Lung microvascular endothelial cell (primary cell): Measurements from ENCODE around the gene TOLLIP. TPM values are rescaled to one million over a fixed set of nuclear protein-coding genes. Genes with fewer than 3 reads are reported as not detected.
"Not testable (repeated sequence)": the region's sequence is repeated elsewhere in the genome, so short reads cannot be mapped to it uniquely, and the experiment has no call there.

Experiments
- DNase-seq, 2 donors: peaks; one replicate each; pipeline versions ENCODE4 v3.0.0 to v3.0.0-alpha.2; 2010; ENCODE audit warnings: low read depth in 2 of 2
- total RNA-seq: library from RNA; depleted of rRNA; stranded (reverse); fragments of >200 nt; gene quantifications from 2 replicates; pipeline ENCODE4 v1.2.1, GENCODE V29; 2014

TOLLIP gene
- total RNA-seq, 1 donor from 2014 or later, result 23.6 TPM

DNA sequence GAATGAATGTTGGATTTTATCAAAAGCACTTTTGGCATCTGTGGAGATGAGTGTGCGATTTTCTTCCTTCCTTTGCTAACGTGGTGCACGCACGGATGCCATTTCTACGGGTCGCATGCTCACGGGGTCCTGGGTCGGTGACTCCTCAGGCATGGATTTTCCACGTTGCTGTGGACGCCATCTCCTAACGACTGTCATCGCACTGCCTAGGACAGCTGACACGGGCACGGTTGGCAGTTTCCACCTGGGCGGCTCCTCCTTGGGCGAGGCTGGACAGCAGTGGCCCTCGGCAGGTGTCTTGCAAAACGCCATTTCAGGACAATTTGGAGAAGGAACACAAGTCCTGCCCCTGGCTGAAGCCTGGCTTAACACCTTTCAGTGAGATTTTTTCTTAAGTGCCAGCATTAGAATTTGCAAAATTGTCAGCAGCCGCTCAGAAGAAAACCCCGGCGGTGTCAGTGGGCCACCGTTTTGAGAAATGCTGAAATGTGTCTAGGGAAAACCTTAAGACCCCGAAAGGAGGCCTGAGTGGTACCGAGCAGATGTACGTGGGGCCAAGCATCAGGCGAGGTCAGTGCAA, 34.7 kb upstream of the TOLLIP start:
- DNase-seq, result no peak

- no peak for DNase-seq
Measured at GRCh38 chr11:1343391-1344055, 34.1 kb upstream of the TOLLIP start.

GRCh38 chr11:1342946-1343345, 33.5 kb upstream of the TOLLIP start:
- no peak for DNase-seq

- peak; percentile 22 to 26 for DNase-seq
Measured at GRCh38 chr11:1341928-1342524, 32.6 kb upstream of the TOLLIP start.

DNA sequence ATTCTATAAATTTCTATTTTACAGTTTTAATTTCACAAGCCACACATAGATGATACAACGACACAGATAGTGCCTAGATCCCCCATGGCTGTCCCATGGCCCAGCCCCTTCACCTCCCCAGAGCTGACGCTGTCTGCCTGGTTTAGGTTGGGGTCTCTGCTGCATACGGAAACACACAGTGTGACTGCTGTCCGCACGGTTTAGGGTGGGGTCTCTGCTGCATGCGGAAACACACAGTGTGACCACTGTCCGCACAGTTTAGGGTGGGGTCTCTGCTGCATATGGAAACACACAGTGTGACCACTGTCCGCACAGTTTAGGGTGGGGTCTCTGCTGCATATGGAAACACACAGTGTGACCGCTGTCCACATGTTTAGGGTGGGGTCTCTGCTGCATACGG, 31.8 kb upstream of the TOLLIP start:
- not testable (repeated sequence) for DNase-seq

- DNase-seq, result no peak
Measured at GRCh38 chr11:1340111-1340510, 30.7 kb upstream of the TOLLIP start.

DNA sequence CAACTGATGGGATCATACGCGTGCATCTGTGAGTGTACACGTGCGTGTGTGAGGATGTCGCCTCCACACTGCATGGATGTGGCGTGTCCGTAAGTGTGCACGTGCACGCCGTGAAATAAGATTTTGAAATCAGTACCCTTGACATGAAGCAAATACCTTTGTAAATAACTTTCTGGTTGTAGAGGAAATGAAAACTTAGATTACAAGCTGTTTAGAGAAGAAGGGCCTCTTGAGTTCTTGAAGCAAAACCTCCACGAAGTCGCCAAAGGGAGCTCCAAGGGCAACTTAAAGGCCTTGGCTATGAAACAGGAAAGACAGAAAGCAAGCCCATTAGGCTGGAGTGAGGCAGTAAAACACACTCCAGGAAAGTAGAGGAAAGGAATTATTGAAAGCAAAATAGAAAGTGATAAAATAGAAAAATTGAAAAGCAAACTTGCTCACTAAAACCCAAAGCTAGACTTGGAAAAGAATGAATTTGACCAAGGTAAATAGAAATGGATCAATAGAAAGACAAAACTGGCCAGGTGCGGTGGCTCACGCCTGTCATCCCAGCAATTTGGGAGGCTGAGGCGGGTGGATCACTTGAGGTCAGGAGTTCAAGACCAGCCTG, 29.7 kb upstream of the TOLLIP start:
- DNase-seq, result no peak

DNA sequence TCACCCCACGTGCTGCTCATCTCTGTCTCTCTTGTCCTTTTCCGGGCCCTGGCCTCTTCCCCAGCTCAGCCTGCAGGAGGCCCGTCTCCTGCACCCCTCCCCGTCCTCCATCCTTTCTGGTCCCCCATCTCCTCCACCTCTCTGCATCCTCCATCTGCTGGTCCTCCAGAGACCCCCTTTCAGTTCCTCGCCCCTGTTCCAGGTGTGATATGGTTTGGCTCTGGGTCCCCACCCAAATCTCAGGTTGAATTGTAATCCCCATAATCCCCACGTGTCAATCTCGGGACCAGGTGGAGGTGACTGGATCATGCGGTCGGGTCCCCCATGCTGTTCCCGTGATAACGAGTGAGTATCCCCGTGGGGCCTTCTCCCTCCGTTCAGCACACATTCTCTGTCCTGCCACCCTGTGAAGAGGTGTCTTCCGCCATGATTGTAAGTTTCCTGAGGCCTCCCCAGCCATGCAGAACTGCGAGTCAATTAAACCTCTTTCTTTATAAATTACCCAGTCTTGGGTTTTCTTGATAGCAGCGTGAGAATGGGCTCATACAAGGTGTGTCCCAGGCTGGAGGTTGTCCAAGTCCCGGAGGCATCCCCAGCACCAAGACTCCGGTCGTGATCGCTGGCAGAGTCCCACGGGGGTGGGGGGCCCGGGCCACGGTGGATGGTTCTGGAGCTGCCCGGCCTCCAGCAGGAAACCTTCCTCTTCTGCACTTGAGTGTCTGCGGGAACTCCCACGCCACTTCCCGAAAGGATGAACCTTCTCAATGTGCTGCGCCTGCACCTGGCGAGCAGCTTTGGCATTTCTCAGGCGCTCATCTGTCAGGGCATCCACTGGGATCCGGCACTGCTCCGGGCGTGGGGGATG, 29.0 kb upstream of the TOLLIP start:
- DNase-seq, result no peak

GRCh38 chr11:1337647-1338007, 28.2 kb upstream of the TOLLIP start:
- DNase-seq, result no peak

DNA sequence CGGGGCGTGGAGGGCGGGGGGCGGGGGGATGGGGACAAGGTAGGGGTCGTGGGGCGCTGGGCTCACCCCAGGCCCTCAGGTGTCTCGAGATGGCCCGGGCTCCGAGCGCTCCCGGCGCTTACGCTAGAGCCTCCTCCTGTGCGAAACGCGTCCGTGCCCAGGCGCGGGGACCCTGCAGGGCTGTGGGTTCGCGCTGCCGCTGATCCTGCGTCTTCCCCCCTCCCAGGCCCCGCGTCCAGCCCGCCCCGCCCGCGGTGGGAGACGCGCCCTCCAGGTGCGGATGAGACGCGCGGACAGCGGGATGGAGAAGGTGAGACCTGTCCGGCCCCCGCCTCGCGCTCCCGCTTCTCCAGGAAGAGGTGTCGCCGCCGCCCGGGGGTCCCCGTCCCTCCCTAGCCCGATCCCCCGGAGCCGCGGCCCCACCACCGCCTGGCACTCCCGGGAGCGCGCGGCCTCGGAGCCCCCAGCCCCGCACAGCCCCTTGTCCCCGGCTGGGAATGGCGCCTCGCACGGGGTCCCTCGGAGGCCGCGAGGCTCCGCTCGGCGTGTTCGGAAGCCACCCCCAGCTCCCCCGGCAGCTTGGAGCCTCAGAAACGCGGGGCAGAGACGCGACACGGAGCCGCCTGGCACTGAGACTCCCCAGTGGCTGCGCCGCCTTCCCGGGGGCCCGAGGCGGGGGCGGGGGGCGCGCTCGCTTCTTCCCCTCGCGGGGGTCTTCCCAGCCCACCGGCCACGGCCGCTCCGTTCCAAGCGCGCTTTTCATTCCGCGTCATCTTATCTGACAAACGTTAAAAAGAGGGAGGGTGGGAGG, 27.6 kb upstream of the TOLLIP start:
- DNase-seq, result no peak

DNA sequence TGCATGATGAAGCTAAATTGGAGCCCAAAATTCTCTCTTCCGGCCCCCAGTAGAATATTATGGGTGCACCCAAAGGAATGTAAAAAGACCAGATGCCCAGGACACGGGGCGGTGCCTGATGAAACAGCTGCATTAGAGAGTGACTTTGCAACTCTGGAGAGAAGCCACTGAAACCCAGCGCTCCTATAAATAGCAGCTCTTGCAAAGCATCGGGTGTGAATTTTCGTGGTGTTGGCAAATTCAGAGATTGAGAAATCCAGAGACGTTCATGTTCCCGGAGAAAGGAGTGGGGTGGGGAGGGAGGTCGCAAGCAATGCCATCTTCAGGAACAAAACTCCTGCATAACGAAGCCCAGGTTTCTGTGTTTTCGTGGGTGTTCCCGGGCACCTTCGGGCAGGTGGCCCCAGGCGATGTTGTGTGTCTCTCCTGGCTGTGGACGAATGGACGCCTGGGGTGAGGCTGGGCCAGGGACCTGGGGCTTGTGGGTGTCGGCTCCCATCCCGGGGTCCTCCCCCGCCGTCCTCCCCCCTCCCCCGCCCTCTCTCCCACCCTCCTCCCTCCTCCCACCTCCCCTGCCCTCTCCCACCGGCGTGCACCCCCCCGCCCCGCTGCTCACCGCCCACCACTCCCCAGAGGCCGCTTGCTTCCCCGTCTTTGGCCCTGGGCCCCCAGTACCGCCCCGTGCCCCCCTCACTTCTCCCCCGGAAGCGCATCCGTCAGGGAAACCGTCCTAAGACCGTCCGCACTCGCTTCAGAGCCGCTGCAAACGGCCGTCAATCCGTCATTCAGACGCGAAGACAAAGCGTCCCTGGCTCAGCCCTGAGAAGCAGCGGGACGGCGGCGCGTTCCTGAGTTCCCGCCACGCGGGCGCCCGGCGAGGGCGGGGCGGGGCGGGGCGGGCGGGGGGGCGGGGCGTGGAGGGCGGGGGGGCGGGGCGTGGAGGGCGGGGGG, 26.7 kb upstream of the TOLLIP start:
- DNase-seq, result peak; percentile 18 to 29

DNA sequence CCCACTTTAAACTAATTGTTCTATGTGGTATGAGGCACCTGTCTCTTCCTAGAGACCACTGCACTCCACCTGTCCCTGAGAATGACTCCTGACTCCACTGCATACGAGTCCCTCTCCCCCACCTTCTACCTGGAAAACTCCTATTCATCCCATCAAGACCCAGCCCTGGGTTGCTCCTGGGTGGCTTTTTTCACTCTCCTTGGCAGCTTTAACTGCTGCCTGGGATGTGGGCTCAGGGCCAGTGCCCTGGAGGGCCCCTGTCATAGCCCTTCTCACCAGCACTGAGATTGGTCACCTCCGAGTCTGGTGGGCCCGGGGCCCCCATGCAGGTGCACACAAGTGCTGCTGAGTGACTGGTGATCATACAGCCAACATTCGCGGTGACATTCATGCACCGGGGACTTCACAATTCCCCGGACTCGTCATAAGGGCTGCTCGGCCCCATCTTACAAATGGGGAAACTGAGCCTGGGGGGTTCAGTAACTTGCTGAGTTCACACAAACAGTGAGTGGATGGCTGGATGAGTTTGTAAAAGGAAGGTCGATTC, 25.9 kb upstream of the TOLLIP start:
- DNase-seq, result no peak

- DNase-seq, result no peak
Measured at GRCh38 chr11:1333860-1334259, 24.4 kb upstream of the TOLLIP start.

GRCh38 chr11:1333091-1333772, 23.8 kb upstream of the TOLLIP start:
- no peak for DNase-seq

GRCh38 chr11:1330473-1330872, 21.0 kb upstream of the TOLLIP start:
- no peak for DNase-seq

DNA sequence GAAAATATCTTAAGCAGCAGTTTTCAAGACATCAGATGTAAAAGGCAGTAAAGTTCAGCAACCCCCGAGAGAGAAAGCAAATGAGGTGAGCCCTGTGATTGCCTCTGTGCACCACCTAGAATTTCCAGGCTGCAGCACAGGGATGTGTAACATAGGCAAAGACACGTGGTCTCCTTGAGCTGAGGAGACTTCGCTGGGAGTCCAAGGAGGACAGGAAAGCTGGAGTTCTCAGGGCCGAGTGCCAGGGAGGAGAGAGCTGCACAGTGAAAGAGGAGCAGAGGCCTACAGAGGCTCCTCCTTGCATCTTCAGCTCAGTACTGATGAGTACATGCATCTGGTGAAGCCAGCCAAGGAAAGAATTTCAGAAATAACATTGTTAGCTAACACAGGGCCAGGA, 17.6 kb upstream of the TOLLIP start:
- DNase-seq, result peak in 1 of 2 donors; percentile 18

- peak in 1 of 2 donors; percentile 80 for DNase-seq
Measured at GRCh38 chr11:1326435-1327063, 17.1 kb upstream of the TOLLIP start.

- no peak for DNase-seq
Measured at GRCh38 chr11:1323774-1324173, 14.3 kb upstream of the TOLLIP start.
